Smooth muscle cell of the umbilical artery (primary cell): ENCODE measurements around the gene CBY1. TPM values are rescaled to one million over a fixed set of nuclear protein-coding genes. Genes with fewer than 3 reads are reported as not detected.

Experiments
- total RNA-seq: library from RNA; depleted of rRNA; stranded (reverse); fragments of >200 nt; gene quantifications from 2 replicates; pipeline ENCODE4 v1.2.3, GENCODE V29; 2014

The CBY1 gene
- total RNA-seq, result 14.0 and 14.5 TPM in 2 replicates

DNA sequence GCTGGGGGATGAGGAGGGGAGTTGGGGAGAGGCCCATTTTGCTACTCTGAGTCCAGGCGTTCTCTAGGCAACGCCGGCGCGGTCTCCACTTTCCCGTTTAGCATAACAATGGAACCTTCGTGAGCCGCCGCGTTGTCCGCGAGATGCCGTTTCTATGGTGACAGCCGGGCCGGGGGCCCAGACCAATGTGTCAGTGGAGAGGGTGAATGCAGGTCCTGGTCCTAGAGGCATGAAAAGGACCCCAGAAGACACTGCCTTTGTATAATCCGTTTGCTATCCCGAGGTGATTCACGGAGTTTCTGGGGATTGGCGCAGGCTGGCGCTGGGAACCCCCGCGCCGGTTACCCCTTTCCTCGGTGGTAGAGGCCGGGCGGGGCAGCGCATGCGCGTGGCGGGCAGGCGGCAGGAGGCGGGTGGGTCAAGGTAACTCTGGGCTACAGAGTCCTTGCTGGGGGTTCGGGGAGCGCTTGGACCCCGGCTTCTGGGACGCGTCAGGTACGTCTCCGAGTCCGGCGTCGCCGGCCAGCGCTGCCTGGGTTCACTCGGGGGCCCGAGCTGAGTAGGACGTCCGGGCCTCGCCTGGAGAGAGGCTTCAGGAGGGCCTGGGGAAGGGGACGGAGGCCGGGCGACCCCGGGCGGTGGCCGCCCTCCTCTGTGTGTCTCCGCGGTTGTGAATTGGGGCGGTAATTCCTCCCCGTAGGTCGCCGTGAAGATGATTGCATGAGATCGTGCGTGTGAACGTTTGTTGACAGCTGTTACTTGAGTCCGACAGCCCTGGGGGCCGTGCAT, at the start of gene CBY1, which contains the start of gene FAM227A:
CBY1 (plus strand) TSS at position 383 of the 789 bp plus-strand sequence. CDS start 11,417 bp downstream, outside the sequence.
FAM227A (minus strand) TSS at position 137 of the 789 bp plus-strand sequence. CDS start 6,224 bp downstream, outside the sequence.

DNA sequence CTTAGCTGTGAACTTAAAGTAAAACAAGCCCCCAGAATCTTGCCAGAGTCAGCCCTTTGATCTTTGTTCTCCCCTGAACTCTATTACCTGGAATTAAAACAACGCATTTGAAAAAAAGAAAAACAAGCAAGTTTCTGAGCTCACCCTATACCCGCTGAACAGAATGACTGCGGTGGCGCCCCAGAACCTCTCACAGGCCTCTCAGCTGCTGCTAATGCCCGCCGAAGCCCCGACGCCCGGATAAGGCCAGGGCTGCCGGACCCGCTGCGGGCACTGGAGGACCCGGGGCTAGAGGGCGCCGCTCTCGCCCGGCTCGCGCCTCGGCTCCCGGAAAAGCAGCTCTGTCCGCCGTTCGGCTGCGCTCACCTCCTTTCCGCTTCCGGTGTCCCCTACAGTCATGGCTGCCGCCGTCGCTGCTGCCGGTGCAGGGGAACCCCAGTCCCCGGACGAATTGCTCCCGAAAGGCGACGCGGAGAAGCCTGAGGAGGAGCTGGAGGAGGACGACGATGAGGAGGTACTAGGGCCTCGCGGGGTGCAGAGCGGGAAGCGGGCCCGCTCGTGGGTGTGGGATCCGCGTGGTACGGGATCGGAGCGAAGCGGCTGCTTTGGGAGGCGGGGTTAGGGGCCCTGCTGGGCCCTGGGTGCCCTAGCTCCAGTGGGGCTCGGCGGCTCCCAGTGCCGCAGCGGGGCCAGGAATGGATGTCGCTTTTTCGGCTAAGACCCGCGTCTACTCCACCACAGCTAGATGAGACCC, 25.3 kb downstream of the CBY1 start, which contains the start of gene TOMM22:
TOMM22 (plus strand) TSS at position 376 of the 754 bp plus-strand sequence; CDS start at position 398, 22 bp downstream.

DNA sequence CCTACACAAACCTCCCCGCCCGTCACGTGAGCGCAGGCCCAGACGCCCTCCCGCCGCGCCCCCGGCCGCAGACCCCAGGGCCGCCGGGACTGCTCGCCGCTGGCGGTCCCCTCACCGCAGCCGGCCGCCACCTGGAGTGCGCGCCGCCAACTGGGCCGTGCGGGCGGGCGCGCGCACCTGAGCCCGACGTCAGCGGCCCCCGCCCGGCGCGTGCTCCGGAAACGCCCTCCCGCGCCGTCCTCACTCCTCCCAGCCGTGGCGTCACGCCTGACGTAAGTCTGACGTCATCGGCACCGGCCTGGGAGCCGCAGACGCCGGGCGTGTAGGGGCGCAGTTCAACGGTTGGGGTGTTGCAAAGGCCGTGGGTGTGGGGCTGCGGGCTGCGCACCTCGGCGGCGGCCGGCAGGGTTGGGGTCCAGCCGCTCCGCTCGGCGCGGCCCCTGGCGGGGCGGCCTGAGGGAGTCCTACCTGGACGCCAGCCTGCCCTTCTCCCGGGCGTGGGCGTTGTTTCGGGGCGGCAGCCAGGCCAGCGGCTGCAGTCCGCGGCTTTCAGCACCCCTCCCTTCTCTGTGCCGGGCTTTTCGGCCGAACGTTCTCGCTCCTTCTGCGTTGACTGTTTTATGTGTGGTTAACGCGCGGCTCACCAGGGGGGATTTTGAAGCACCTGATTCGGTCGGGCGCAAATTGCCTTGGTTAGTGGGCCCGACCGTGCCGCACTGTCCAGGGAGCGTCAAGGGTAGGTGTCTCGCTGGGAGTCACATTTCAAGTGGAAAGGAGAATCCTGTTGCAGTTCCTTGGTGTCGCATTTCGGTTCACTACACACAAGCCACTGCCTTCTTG, 44.6 kb downstream of the CBY1 start, which contains the start of gene JOSD1:
JOSD1 (minus strand) TSS at position 155 of the 840 bp plus-strand sequence. CDS start 956 bp downstream, outside the sequence.

DNA sequence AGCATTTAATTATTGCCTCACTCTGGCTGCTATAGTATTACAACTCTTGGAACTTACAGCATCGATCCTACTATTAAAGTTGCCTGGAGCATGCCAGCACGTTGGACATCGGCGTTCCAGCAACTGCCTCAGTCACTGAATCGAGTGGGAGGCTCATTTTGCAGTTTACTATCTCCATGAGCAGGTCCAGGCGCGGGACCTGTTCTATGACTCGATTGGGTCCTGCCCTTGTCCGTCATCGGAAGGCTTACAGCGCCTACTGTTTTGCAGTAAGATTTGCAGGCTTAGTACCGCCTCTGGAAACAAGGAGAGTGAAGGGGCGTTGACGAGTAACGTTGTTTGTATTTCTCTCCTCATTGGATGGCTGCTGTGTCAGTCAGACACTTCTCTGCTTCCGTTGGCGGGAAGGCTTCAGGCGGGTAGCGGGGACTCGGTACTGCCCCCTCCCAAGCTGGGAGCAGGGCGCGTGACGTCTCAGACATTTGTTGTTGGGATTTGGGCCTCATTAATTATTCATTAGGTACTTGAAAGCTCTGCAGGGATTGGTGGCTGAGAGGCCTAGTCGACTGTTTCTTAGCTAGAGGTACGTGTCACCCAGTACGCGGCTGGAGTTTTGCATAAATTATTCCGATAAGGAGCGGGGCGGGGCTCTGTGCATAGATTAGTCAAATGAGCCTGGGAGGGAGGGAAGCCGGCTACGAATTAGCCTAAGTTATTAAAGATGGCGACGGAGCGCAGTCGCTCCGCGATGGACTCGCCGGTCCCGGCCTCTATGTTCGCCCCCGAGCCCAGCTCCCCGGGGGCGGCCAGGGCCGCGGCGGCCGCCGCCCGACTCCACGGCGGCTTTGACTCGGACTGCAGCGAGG, 49.0 kb downstream of the CBY1 start, which contains the start of gene GTPBP1:
GTPBP1 (plus strand) TSS at position 710 of the 866 bp plus-strand sequence; CDS start at position 722, 12 bp downstream.

Other genes starting within 250 kb of the CBY1 start
- gene KCNJ4, start 201.4 kb upstream of the CBY1 start, total RNA-seq, result not detected in 2 replicates
- gene KDELR3, start 188.5 kb upstream of the CBY1 start, total RNA-seq, result 160 and 218 TPM in 2 replicates
- 381 and 423 TPM in 2 replicates for gene DDX17, start 150.3 kb upstream of the CBY1 start, total RNA-seq
- 1.5 and 2.4 TPM in 2 replicates for gene DMC1, start 86.5 kb upstream of the CBY1 start, total RNA-seq
- gene FAM227A, start 246 bp upstream of the CBY1 start, total RNA-seq, result 4.0 and 5.0 TPM in 2 replicates
- 40.3 and 51.7 TPM in 2 replicates for gene TOMM22, start 25.3 kb downstream of the CBY1 start, total RNA-seq
- 39.5 and 55.5 TPM in 2 replicates for gene JOSD1, start 44.3 kb downstream of the CBY1 start, total RNA-seq
- 25.2 and 61.2 TPM in 2 replicates for gene GTPBP1, start 49.3 kb downstream of the CBY1 start, total RNA-seq
- gene SUN2, start 99.4 kb downstream of the CBY1 start, total RNA-seq, result 83.4 and 109 TPM in 2 replicates
- gene DNAL4, start 137.5 kb downstream of the CBY1 start, total RNA-seq, result 18.7 and 22.3 TPM in 2 replicates
- 17.2 and 38.4 TPM in 2 replicates for gene NPTXR, start 187.4 kb downstream of the CBY1 start, total RNA-seq
- 31.2 and 48.6 TPM in 2 replicates for gene CBX6, start 215.6 kb downstream of the CBY1 start, total RNA-seq